IMR-90 (cell line): ENCODE results near the gene LRRC8B. TPM values are rescaled to one million over a fixed set of nuclear protein-coding genes. Genes with fewer than 3 reads are reported as not detected.

Experiments
- ATAC-seq: fragments of 200-7000 bp; cut with Tn5 transposase; 2 replicates; pipeline ENCODE4 v1.9.1; 2020; ENCODE audit warnings: low read depth, mild to moderate bottlenecking, moderate library complexity
- BruUV-seq: library from RNA; stranded (reverse); fragments of 400-500 nt; replicated peaks from 2 replicates; lab custom pipeline; 2021; lab: Mats Ljungman, UMichigan
- CTCF ChIA-PET: fragments of 300-600 bp; formaldehyde crosslinking; extraction: SDS; loops from one replicate; lab custom pipeline; 2021; ENCODE audit warnings: antibody characterized with exemption; lab: Yijun Ruan, JAX
- POLR2A ChIA-PET: fragments of 300-600 bp; sonication (Branson Sonifier 250); formaldehyde crosslinking; loops from one replicate; lab custom pipeline; 2022; ENCODE audit warnings: antibody characterized with exemption; ENCODE audit not compliant: unreplicated experiment; lab: Charles Lee
- DNase-seq: peaks from one replicate; pipeline ENCODE4 v3.0.0; 2013
- H2AFZ ChIP-seq: replicated peaks from 2 replicates; pipeline ENCODE3; 2013; ENCODE audit warnings: low read length, mild to moderate bottlenecking; ENCODE audit not compliant: poor library complexity
- H2AK5ac ChIP-seq: 2 replicates; pipeline ENCODE4 v1.6.1; 2013; ENCODE audit warnings: low read depth, low read length, inconsistent platforms
- H2AK9ac ChIP-seq: replicated peaks from 2 replicates; pipeline ENCODE3; 2013; ENCODE audit warnings: mild to moderate bottlenecking, low read depth, low read length, moderate library complexity; ENCODE audit not compliant: poor library complexity
- H2BK120ac ChIP-seq: 2 replicates; pipeline ENCODE4 v1.6.1; 2013; ENCODE audit warnings: low read depth, low read length, inconsistent platforms
- H2BK15ac ChIP-seq: 3 replicates; pipeline ENCODE4 v1.6.1; 2013; ENCODE audit warnings: low read depth, low read length, inconsistent platforms
- H2BK20ac ChIP-seq: 2 replicates; pipeline ENCODE4 v1.6.1; 2013; ENCODE audit warnings: low read depth, mild to moderate bottlenecking, inconsistent platforms, low read length, moderate library complexity
- H2BK5ac ChIP-seq: 2 replicates; pipeline ENCODE4 v1.6.1; 2013; ENCODE audit warnings: mild to moderate bottlenecking, low read depth, low read length, inconsistent platforms; ENCODE audit not compliant: poor library complexity, severe bottlenecking
- H3K14ac ChIP-seq: replicated peaks from 2 replicates; pipeline ENCODE4 v1.6.1; 2013; ENCODE audit warnings: low read depth, low read length, inconsistent platforms
- H3K18ac ChIP-seq: 2 replicates; pipeline ENCODE4 v1.6.1; 2013; ENCODE audit warnings: low read depth, low read length, control low read depth
- H3K23ac ChIP-seq: 2 replicates; pipeline ENCODE4 v1.6.1; 2013; ENCODE audit warnings: low read depth, low read length, inconsistent platforms
- H3K27ac ChIP-seq: 2 replicates; pipeline ENCODE4 v1.5.1; 2013; ENCODE audit warnings: mild to moderate bottlenecking, control low read depth, low read length; ENCODE audit not compliant: insufficient read depth
- H3K27me3 ChIP-seq: 2 replicates; pipeline ENCODE4 v1.6.1; 2013; ENCODE audit warnings: low read length; ENCODE audit not compliant: control insufficient read depth, insufficient read depth
- H3K36me3 ChIP-seq: 2 replicates; pipeline ENCODE4 v1.6.1; 2013; ENCODE audit warnings: low read length, mixed read lengths; ENCODE audit not compliant: control insufficient read depth, insufficient read depth
- H3K4ac ChIP-seq: 2 replicates; pipeline ENCODE4 v1.6.1; 2013; ENCODE audit warnings: low read depth, low read length, inconsistent platforms
- H3K4me1 ChIP-seq: 2 replicates; pipeline ENCODE4 v1.6.1; 2013; ENCODE audit warnings: low read length, mixed read lengths; ENCODE audit not compliant: control insufficient read depth, insufficient read depth
- H3K4me2 ChIP-seq: 2 replicates; pipeline ENCODE4 v1.6.1; 2013; ENCODE audit warnings: low read depth, mild to moderate bottlenecking, control low read depth, low read length, moderate library complexity
- H3K4me3 ChIP-seq: 2 replicates; pipeline ENCODE4 v1.5.1; 2013; ENCODE audit warnings: low read depth, mild to moderate bottlenecking, control low read depth, low read length, moderate library complexity; ENCODE audit not compliant: insufficient read depth
- H3K56ac ChIP-seq: 2 replicates; pipeline ENCODE4 v1.6.1; 2013; ENCODE audit warnings: low read length, inconsistent platforms; ENCODE audit not compliant: insufficient read depth; ENCODE audit errors: extremely low read depth
- H3K79me1 ChIP-seq, 2 experiments: 2 replicates each; pipeline ENCODE4 v1.6.1; 2013; ENCODE audit warnings: low read length in 2 of 2, inconsistent platforms in 1 of 2, low read depth in 1 of 2
- H3K9ac ChIP-seq: 2 replicates; pipeline ENCODE4 v1.6.1; 2013; ENCODE audit warnings: low read depth, low read length, control low read depth
- H3K9me1 ChIP-seq: 2 replicates; pipeline ENCODE4 v1.6.1; 2013; ENCODE audit warnings: low read length, inconsistent platforms; ENCODE audit not compliant: insufficient read depth
- H3K9me3 ChIP-seq: 2 replicates; pipeline ENCODE4 v1.6.1; 2013; ENCODE audit warnings: low read length; ENCODE audit not compliant: control insufficient read depth, insufficient read depth
- H4K20me1 ChIP-seq: 2 replicates; pipeline ENCODE4 v1.6.1; 2013; ENCODE audit warnings: low read length, inconsistent platforms; ENCODE audit not compliant: insufficient read depth
- H4K5ac ChIP-seq: 2 replicates; pipeline ENCODE4 v1.6.1; 2013; ENCODE audit warnings: mild to moderate bottlenecking, low read depth, low read length, control low read depth
- H4K8ac ChIP-seq, 2 experiments: 2 replicates each; pipeline ENCODE4 v1.6.1; 2013; ENCODE audit warnings: low read depth in 2 of 2, low read length in 2 of 2, control low read depth in 1 of 2, inconsistent platforms in 1 of 2
- H4K91ac ChIP-seq: 2 replicates; pipeline ENCODE4 v1.6.1; 2013; ENCODE audit warnings: low read depth, low read length, inconsistent platforms; ENCODE audit not compliant: insufficient read depth
- BHLHE40 ChIP-seq: fragments of 150-350 bp; IDR thresholded peaks from 2 replicates; pipeline ENCODE4 v1.6.1; 2016; ENCODE audit warnings: mild to moderate bottlenecking, low read depth, low read length
- FOS ChIP-seq: fragments of 150-350 bp; IDR thresholded peaks from 2 replicates; pipeline ENCODE4 v1.6.1; 2016; ENCODE audit warnings: low read depth, low read length
- USF2 ChIP-seq: fragments of 150-350 bp; IDR thresholded peaks from 2 replicates; pipeline ENCODE4 v1.6.1; 2017; ENCODE audit warnings: mild to moderate bottlenecking, antibody characterized with exemption, low read length, low read depth
- WGBS, 2 experiments: methylation state at CpG; one replicate each; pipeline versions ENCODE4 v1.1.5 to v1.1.7; 2013; ENCODE audit warnings: missing lambda C conversion rate in 2 of 2; ENCODE audit not compliant: insufficient read length in 1 of 2; ENCODE audit errors: extremely low coverage in 2 of 2; 5-methylcytosine and 5-hydroxymethylcytosine counted together
- dilution Hi-C: fragments of 300-500 bp; cut with HindIII; formaldehyde crosslinking; loops from one replicate; pipeline ENCODE4 v1.14.3; 2018; ENCODE audit warnings: low sequenced_read_pairs; ENCODE audit not compliant: unreplicated experiment
- in situ Hi-C: fragments of 300-500 bp; cut with MboI; formaldehyde crosslinking; loops from 3 replicates; pipeline ENCODE4 v1.14.3; 2019; ENCODE audit warnings: low sequenced_read_pairs, inconsistent platforms, mixed read lengths
- intact Hi-C: fragments of 100-400 bp; cut with micrococcal nuclease; formaldehyde crosslinking; loops from 2 replicates; pipeline ENCODE4 v1.10.0; 2022
- polyA plus RNA-seq, 3 experiments: library from polyadenylated mRNA; depleted of rRNA; stranded (reverse); fragments of >200 nt; gene quantifications; 2 replicates each; pipeline ENCODE4 v1.2.3, GENCODE V29; 2012; ENCODE audit warnings: low replicate concordance in 1 of 3
- total RNA-seq: library from RNA; depleted of rRNA; stranded (reverse); fragments of >200 nt; gene quantifications from 2 replicates; pipeline ENCODE4 v1.2.3, GENCODE V29; 2012

Gene LRRC8B
- total and polyA plus RNA-seq, 2 of the 4 experiments (the other 2 are of a cell fraction), result 0.74 to 1.8 TPM

DNA sequence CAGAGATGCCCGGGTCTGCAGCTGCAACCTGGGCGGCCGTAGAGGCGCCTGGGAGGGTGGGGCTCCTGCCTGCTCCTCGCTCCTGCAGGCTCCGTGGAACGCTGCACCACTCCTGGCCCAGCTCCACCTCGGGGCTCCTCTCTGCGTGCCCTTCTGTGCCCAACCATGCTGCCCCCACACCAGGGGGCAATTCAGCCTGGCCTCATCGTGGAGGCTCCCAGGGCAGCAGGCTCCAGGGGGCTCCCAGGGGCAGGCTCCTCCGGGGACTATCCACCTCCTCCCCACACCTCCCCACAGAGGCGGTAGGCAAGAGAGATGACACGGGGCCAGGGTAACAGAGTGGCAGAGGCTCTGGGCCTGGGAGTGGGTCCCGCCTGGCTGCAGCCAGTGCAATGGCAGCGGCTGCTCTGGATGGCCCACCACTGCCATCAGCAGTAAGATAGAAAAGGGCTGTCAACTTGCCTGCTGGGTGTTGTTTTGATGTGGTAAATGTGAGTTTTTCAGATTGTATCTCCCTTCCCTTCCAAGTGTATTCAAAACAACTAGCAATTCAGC, 85.9 kb downstream of the LRRC8B start:
- Histone ChIP-seq H3K14ac (no peak overlapping the region), H3K9me3 (no peaks in the 10 kb centered on the region), H2AFZ (no peak overlapping the region), H3K4me3 (no peak overlapping the region), H3K9ac (no peak overlapping the region), H3K27ac (no peak overlapping the region), H2AK5ac (no peak overlapping the region), H3K9me1 (no peaks in the 10 kb centered on the region), H3K23ac (no peak overlapping the region), H3K79me1 (no peaks in the 10 kb centered on the region), H3K18ac (no peak overlapping the region), H2BK20ac (no peak overlapping the region), H2BK15ac (no peak overlapping the region), H3K27me3 (no peaks in the 10 kb centered on the region), H4K8ac (no peak overlapping the region), H4K20me1 (no peaks in the 10 kb centered on the region), H2AK9ac (no peak overlapping the region), H4K5ac (no peak overlapping the region), H3K56ac (no peak overlapping the region), H2BK120ac (no peak overlapping the region), H2BK5ac (no peak overlapping the region), H3K36me3 (no peaks in the 10 kb centered on the region), H3K4ac (no peak overlapping the region), H3K4me1 (no peaks in the 10 kb centered on the region), H4K91ac (no peak overlapping the region), H3K4me2 (no peak overlapping the region)
- TF ChIP-seq FOS, result no peak
- TF ChIP-seq BHLHE40, result no peak
- TF ChIP-seq USF2, result no peak
- dilution Hi-C loops, result no loop called here
- DNase-seq (no peak), ATAC-seq (no peak)
- BruUV-seq, result no TSS peak
- ChIA-PET CTCF (no interaction called here), POLR2A (no interaction called here)
- WGBS, 2 experiments, result 90% methylated on average over 2 of the region's 15 CpGs; no CpG with 5 or more reads in 1 of the 2 experiments
- in situ Hi-C loops, result no loop called here
- intact Hi-C loops, result no loop called here
